Measurements from ENCODE around the gene EBF3.

The EBF3 gene

GRCh38 chr10:129954492-129955315, 9.4 kb downstream of the EBF3 start:
- no peak overlapping the region for H3K4me3 ChIP-seq (ENCODE audit: low read depth, low read length)
- TF ChIP-seq CTCF (IDR thresholded peaks at IDR 0.05; ENCODE audit: low read depth, low read length, missing control alignments), result no peak
- DNase-seq (ENCODE audit: low read depth), result no peak

GRCh38 chr10:129953119-129954051, 10.7 kb downstream of the EBF3 start:
- DNase-seq (ENCODE audit: low read depth), result no peak
- TF ChIP-seq CTCF (IDR thresholded peaks at IDR 0.05; ENCODE audit: low read depth, low read length, missing control alignments), result no peak
- H3K4me3 ChIP-seq (ENCODE audit: low read depth, low read length), result no peak overlapping the region

GRCh38 chr10:129952378-129953118, 11.5 kb downstream of the EBF3 start:
- H3K4me3 ChIP-seq (ENCODE audit: low read depth, low read length), result no peak overlapping the region
- no peak for DNase-seq (ENCODE audit: low read depth)
- no peak for TF ChIP-seq CTCF (IDR thresholded peaks at IDR 0.05; ENCODE audit: low read depth, low read length, missing control alignments)

- no peak for DNase-seq (ENCODE audit: low read depth)
- TF ChIP-seq CTCF (IDR thresholded peaks at IDR 0.05; ENCODE audit: low read depth, low read length, missing control alignments), result no peak
These were observed 12.2 kb downstream of the EBF3 start for GRCh38 chr10:129951970-129952265.

GRCh38 chr10:129951101-129951969, 12.7 kb downstream of the EBF3 start:
- TF ChIP-seq CTCF (IDR thresholded peaks at IDR 0.05; ENCODE audit: low read depth, low read length, missing control alignments), result no peak
- H3K4me3 ChIP-seq (ENCODE audit: low read depth, low read length), result no peak overlapping the region
- no peak for DNase-seq (ENCODE audit: low read depth)

More at GRCh38 chr10:129951970-129952265, 12.2 kb downstream of the EBF3 start:
- H3K4me3 ChIP-seq (ENCODE audit: low read depth, low read length), result no peak overlapping the region

GRCh38 chr10:129950676-129951075, 13.4 kb downstream of the EBF3 start:
- TF ChIP-seq CTCF (IDR thresholded peaks at IDR 0.05; ENCODE audit: low read depth, low read length, missing control alignments), result no peak
- no peak for DNase-seq (ENCODE audit: low read depth)
- H3K4me3 ChIP-seq (ENCODE audit: low read depth, low read length), result no peak overlapping the region
